HG03025 (cell line): ENCODE measurements around the gene MAOA.
"Not testable (repeated sequence)": the region's sequence is repeated elsewhere in the genome, so short reads cannot be mapped to it uniquely, and the experiment has no call there.

Experiments
- ATAC-seq: cut with Tn5 transposase; IDR thresholded peaks from one replicate; pipeline ENCODE4 v1.9.1; 2021; ENCODE audit warnings: mild to moderate bottlenecking, moderate library complexity; ENCODE audit not compliant: unreplicated experiment, low FRiP score

MAOA gene

DNA sequence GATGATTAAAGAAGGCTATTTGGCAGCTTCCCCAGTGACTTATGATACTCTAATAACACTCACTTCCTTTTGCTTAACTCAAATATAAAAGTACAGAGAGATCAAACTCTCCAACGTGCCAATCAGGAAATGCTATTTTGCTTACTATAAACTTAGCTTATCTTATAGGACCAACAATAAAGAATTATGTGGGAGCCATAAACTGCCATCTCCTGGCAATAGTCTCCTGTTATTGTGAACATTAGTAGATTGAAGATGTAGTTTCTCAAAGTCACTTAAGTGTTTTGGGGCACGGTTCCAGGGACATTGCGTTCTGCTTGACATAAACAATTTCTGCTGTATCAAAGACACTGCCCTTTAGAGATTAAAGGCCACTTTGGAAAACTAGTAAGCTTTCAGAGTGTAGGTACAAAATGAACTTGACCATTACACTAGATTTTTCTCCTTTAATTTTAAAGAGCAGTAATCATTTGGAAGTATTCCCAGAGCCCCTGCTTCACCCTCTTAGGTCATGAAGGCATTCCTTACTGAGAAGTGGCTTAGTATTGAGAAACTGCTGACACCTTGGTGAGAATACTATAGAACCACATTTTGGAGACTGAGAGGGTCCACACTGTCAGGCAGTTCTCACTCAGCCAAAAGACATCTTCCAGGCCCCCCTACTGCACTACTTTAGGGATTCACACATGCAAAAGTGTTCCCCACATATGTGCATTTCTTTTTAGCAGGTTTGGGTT, 51.9 kb downstream of the MAOA start:
- ATAC-seq, result no peak

DNA sequence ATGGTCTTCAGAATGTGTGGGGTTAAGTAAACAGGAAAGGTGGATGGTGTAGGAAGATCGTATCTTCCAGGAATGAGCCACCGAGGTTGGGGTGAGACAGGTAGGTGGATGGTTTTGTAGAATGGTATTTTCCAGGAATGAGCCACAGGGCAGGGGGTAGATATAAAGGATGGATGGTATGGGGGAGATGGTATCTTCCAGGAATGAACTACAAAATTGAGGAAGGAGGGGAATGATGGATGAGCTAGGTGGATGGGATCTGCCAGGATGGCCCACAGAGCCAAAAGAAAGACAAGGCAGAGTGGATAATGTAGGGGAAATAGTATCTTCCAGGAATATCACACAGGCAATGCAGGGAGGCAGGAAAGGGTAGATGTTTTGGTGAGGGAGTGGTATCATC, 60.0 kb downstream of the MAOA start:
- ATAC-seq, result no peak

- no peak for ATAC-seq
Observed at GRCh38 chrX:43716696-43717095, 60.6 kb downstream of the MAOA start.

- no peak for ATAC-seq
Observed at GRCh38 chrX:43717161-43717560, 61.1 kb downstream of the MAOA start.

DNA sequence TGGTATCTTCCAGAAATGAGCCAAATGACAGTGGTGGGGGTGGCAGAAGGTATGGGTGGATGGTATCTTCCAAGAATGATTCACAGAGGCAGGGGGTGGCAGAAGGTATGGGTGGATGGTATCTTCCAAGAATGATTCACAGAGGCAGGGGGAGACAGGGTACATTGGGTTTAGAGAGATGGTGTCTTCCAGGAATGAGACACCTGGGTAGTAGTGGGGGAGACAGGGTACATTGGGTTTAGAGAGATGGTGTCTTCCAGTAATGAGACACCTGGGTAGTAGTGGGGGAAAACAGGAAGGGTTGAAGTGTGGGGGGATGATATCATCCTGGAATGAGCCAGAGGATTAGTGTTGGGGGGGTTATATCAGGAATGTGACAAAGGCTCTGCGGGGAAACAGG, 62.0 kb downstream of the MAOA start:
- ATAC-seq, result no peak

DNA sequence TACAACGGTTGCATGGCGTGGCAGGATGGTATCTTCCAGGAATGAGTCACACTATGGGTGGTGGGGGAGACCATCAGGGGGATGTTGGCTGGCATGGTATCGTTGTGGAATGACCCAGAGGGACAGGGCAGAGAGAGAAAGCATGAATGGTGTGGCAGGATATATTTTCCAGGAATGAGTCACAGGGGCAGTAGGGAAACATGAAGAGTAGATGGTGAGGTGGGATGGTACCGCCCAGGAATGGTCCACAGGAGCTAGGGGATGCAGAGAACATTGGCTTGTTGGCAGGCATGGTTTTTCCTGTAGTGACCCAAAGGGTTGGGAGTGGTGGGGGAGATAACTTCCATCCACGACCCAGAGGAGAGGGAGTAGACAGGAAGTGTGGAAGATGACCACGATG, 62.4 kb downstream of the MAOA start:
- no peak for ATAC-seq

DNA sequence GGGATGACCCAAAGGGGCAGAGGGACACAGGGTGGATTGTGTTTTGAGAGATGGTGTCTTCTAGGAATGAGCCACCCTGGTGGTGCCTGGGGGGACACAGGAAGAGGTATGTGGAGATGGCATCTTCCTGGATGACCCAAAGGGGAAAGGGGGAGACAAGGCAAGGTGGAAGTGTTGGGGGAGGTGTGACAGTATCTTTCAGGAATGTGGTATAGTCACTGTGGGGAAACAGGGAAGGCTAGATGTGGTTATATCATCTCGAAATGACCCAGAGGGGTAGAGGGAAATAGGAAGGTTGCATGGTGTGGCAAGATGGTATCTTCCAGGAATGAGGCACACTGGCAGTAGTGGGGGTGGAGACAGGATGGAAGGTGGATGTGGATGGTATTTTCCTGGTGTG, 62.9 kb downstream of the MAOA start:
- ATAC-seq, result no peak

GRCh38 chrX:43720082-43720481, 64.0 kb downstream of the MAOA start:
- ATAC-seq, result no peak

DNA sequence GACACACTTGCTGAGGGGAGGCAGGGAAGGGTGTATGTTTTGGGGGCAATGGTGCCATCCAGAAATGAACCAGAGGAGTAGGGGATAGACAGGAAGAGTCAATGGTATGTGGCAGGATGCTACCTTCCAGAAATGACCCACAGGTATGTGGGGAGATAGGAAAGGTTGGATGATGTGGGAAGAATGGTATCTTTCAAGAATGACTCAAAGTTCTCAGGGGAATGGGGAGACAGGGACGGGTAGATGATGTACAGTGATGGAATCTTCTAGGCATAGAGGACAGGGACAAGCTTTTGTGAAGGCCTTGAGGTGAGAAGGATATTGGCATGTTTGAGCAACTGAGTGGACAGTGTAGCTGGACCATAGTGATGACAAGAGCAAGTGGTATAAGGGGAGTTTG, 64.9 kb downstream of the MAOA start:
- ATAC-seq, result no peak

- not testable (repeated sequence) for ATAC-seq
Observed at GRCh38 chrX:43725227-43725626, 69.1 kb downstream of the MAOA start.

- ATAC-seq, result not testable (repeated sequence)
Observed at GRCh38 chrX:43727254-43727653, 71.2 kb downstream of the MAOA start.

DNA sequence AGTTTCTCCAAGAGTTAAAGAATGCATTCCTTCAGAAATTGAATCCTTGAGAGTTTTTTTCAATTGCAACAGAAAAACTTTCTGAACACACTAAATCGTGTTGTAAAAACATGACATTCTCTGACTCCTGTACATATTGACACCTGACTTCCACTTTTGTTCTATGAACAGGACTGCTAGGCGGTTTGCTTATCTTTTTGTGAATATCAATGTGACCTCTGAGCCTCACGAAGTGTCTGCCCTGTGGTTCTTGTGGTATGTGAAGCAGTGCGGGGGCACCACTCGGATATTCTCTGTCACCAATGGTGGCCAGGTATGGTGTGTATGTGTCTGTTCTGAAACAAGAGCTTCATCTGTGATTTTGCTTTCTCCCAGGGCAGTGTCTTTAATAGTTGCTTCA, 71.9 kb downstream of the MAOA start:
- ATAC-seq, result no peak

DNA sequence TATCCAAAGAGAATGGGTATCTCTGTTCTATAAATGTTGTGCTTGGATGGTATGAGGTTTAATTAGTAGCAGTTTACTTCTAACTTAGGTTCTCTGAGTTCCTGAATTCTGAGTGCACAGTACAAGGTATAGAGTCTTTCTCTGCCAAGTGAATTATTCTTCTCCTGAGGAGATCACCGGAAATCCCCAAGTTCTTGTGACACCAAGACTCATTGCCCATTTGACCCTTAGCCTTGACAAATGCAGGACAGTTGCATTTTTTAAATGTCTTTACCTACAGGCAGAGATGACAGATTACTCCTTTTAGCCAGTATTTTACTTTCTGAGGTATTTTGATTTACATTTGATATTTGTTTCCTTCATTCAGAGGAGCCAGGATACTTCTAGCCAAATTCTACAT, 72.9 kb downstream of the MAOA start:
- no peak for ATAC-seq

DNA sequence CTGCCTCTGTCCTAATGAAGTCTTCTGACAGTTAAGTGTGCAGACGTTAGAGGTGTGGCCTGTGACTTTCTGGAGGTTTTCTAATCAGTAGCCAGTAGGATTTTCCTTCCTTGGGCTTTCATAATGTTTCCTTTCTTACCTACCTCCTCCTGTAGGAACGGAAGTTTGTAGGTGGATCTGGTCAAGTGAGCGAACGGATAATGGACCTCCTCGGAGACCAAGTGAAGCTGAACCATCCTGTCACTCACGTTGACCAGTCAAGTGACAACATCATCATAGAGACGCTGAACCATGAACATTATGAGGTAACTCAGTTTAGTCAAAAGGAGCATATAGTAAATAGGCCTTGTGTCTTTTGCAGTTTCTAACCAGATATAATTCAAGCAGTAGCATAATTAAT, 75.0 kb downstream of the MAOA start:
- no peak for ATAC-seq

DNA sequence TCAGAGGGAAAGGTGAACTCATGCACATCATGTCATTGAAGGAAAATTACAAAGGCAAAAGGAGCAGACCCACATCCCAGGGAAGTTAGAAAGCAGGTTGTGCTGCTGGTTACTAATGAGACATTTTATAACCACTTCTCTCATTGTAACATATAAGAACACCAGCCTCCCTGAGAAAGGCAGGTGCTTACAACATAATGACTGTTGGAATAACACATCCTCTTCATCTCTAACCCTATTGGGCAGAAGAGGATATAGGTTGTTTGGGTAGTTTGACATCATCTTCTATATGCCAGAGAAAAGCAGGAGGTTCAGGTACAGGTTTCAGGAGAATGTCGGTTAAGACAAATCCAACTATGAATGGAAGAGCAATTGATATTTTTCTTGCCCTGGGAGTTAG, 77.6 kb downstream of the MAOA start:
- no peak for ATAC-seq

DNA sequence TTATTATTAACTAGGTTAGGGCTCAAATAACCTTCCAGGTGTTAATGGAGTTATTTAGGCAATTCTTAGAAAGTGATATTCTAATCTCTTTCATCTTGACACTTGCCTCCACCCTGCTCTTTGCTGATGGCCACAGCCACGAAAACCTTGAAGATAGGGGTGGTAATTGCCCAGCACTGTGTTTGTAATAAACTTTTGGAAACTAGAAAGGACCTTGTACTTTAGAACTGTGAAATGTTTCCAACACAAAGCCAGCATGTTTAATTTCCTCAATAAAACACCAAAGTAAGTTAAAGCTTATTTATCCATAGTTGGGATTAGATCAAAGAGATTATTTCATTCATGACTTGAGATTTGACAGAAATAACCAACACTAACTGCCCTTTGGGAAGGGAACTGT, 78.3 kb downstream of the MAOA start:
- no peak for ATAC-seq

GRCh38 chrX:43735534-43735933, 79.4 kb downstream of the MAOA start:
- no peak for ATAC-seq

DNA sequence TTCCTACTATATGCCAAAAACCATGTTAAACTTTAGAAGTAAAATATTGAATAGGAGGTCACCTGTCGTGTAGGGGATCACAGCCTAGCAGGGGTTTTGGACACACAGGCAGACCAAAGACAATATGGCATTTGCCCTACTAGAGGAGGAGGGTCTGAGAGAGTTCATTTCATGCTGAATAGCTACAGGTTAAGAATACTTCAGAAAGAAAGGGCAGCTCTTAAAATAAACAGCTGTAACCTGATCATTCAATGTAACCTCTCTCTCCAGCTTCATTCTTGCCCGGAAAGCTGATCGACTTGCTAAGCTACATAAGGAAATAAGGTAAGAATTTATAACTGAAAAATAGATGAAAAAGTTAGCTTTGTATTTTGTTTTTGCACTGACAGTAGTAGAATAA, 79.9 kb downstream of the MAOA start:
- ATAC-seq, result no peak

- ATAC-seq, result no peak
Observed at GRCh38 chrX:43741843-43742573, 85.9 kb downstream of the MAOA start.

DNA sequence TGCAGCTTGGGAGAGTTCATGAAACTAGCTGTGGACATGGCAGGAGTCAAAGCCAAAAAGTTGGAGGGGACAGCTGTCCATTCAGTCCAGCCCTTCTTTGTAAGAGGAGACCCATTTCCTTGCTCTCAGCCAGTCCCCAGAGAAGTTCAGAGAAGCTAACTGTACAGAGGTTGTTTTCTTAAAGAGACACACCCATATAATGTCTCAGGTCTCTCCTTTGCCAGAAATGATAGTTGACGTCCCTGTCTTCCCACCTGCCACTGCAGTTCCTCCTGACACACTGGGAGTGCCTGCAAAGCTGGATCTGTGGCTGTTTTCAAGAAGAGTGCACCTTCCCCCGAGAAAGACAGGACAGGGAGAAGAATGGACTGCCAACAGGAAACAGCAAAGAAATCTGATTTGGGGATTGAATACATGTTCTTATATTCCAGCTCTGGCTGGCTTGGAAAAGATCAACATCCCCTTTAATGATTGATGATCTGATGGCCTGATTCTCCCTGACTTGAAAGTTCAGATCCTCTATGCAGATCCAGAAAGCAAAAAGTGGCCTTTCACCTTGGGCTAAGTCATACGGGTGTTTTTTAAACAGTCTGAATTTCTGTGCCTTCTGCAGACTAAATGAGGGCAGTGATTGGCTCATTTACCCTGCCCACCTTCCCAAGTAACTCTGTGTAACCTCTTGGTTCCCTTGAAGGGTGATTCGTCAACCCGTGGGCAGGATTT, 87.2 kb downstream of the MAOA start:
- no peak for ATAC-seq

DNA sequence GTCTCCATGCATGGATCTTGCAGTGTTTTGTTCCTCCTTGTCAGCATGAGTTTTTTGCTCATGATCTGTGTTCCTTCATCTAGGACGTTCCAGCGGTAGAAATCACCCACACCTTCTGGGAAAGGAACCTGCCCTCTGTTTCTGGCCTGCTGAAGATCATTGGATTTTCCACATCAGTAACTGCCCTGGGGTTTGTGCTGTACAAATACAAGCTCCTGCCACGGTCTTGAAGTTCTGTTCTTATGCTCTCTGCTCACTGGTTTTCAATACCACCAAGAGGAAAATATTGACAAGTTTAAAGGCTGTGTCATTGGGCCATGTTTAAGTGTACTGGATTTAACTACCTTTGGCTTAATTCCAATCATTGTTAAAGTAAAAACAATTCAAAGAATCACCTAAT, 88.2 kb downstream of the MAOA start:
- no peak for ATAC-seq
